GM12865 (cell line): Measurements from ENCODE around the gene MGMT.

Source experiments
- DNase-seq: peaks from one replicate; pipeline ENCODE4 v3.0.0; 2010; ENCODE audit warnings: low read depth
- H3K4me3 ChIP-seq: 2 replicates; pipeline ENCODE4 v1.5.1; 2011; ENCODE audit warnings: mild to moderate bottlenecking, low read depth, low read length, control low read depth
- CTCF ChIP-seq: IDR thresholded peaks from 2 replicates; pipeline ENCODE4 v1.5.1; 2011; ENCODE audit warnings: low read length, control low read depth, low read depth, inconsistent platforms; ENCODE audit not compliant: insufficient read depth; ENCODE audit errors: missing control alignments

MGMT gene

GRCh38 chr10:129777687-129778086, 310.6 kb downstream of the MGMT start:
- DNase-seq = no peak
- no peak overlapping the region for H3K4me3 ChIP-seq
- TF ChIP-seq CTCF = no peak

- no peak for DNase-seq
- TF ChIP-seq CTCF = no peak
- H3K4me3 ChIP-seq = no peak overlapping the region
These were observed 311.5 kb downstream of the MGMT start for GRCh38 chr10:129778571-129778970.

- no peak for TF ChIP-seq CTCF
- no peak for DNase-seq
- no peak overlapping the region for H3K4me3 ChIP-seq
These were observed 312.4 kb downstream of the MGMT start for GRCh38 chr10:129779126-129780111.

- TF ChIP-seq CTCF = no peak
- DNase-seq = no peak
- H3K4me3 ChIP-seq = no peak overlapping the region
These were observed 313.2 kb downstream of the MGMT start for GRCh38 chr10:129780198-129780597.

- no peak overlapping the region for H3K4me3 ChIP-seq
- no peak for DNase-seq
- TF ChIP-seq CTCF = no peak
These were observed 314.1 kb downstream of the MGMT start for GRCh38 chr10:129780901-129781795.

GRCh38 chr10:129784291-129784690, 317.2 kb downstream of the MGMT start:
- no peak overlapping the region for H3K4me3 ChIP-seq
- DNase-seq = no peak
- no peak for TF ChIP-seq CTCF
